ENCODE results near the gene GABBR1.

GRCh38 chr6:29558439-29559079 lies 74.4 kb downstream of the GABBR1 start:
- TF ChIP-seq POLR2AphosphoS5 (IDR thresholded peaks at IDR 0.05; ENCODE audit: borderline replicate concordance, low read depth, low read length) = no peak
- TF ChIP-seq EZH2 (IDR thresholded peaks at IDR 0.05) = no peak

Data from SK-N-MC (cell line).